ENCODE results near the gene MYCBPAP.

MYCBPAP gene

GRCh38 chr17:50507871-50508572 lies at the start of gene MYCBPAP:
Gene MYCBPAP, plus strand, starts transcription at chr17:50508439. Its CDS starts 236 bp downstream, at chr17:50508675.
- peak; percentile 68 for DNase-seq (ENCODE audit: low spot score)

GRCh38 chr17:50458701-50459676 lies 49.2 kb upstream of the MYCBPAP start:
- no peak for DNase-seq (ENCODE audit: low spot score)

- DNase-seq (ENCODE audit: low spot score), result no peak
Measured at GRCh38 chr17:50459756-50460155, 48.5 kb upstream of the MYCBPAP start.

GRCh38 chr17:50460831-50461526 lies 47.3 kb upstream of the MYCBPAP start:
- no peak for DNase-seq (ENCODE audit: low spot score)

GRCh38 chr17:50461550-50462132 lies 46.6 kb upstream of the MYCBPAP start:
- no peak for DNase-seq (ENCODE audit: low spot score)

GRCh38 chr17:50462446-50462845 lies 45.8 kb upstream of the MYCBPAP start:
- DNase-seq (ENCODE audit: low spot score), result no peak

GRCh38 chr17:50464121-50464520 lies 44.1 kb upstream of the MYCBPAP start:
- no peak for DNase-seq (ENCODE audit: low spot score)

GRCh38 chr17:50464736-50465135 lies 43.5 kb upstream of the MYCBPAP start:
- DNase-seq (ENCODE audit: low spot score), result no peak

- DNase-seq (ENCODE audit: low spot score), result no peak
Measured at GRCh38 chr17:50465171-50465570, 43.1 kb upstream of the MYCBPAP start.

GRCh38 chr17:50465635-50466034 lies 42.6 kb upstream of the MYCBPAP start:
- DNase-seq (ENCODE audit: low spot score), result no peak

- DNase-seq (ENCODE audit: low spot score), result no peak
Measured at GRCh38 chr17:50466371-50467113, 41.7 kb upstream of the MYCBPAP start.

- no peak for DNase-seq (ENCODE audit: low spot score)
Measured at GRCh38 chr17:50467114-50467854, 41.0 kb upstream of the MYCBPAP start.

GRCh38 chr17:50467855-50468303 lies 40.4 kb upstream of the MYCBPAP start:
- DNase-seq (ENCODE audit: low spot score), result no peak

GRCh38 chr17:50468304-50469207 lies 39.7 kb upstream of the MYCBPAP start, which contains the start of gene CHAD:
Gene CHAD, minus strand, starts transcription at chr17:50468880. Its CDS starts 67 bp downstream, at chr17:50468813.
- no peak for DNase-seq (ENCODE audit: low spot score)

GRCh38 chr17:50469208-50469605 lies 39.0 kb upstream of the MYCBPAP start:
- DNase-seq (ENCODE audit: low spot score), result no peak

GRCh38 chr17:50469671-50470305 lies 38.5 kb upstream of the MYCBPAP start:
- no peak for DNase-seq (ENCODE audit: low spot score)

GRCh38 chr17:50470426-50470825 lies 37.8 kb upstream of the MYCBPAP start:
- DNase-seq (ENCODE audit: low spot score), result no peak

- DNase-seq (ENCODE audit: low spot score), result no peak
Measured at GRCh38 chr17:50471009-50471905, 37.0 kb upstream of the MYCBPAP start.
